Eye (tissue), 1 donor: ENCODE data around the gene ATG16L1.

Experiments
- DNase-seq: peaks from one replicate; pipeline ENCODE4 v3.0.0-alpha.2; 2015

ATG16L1 gene

DNA sequence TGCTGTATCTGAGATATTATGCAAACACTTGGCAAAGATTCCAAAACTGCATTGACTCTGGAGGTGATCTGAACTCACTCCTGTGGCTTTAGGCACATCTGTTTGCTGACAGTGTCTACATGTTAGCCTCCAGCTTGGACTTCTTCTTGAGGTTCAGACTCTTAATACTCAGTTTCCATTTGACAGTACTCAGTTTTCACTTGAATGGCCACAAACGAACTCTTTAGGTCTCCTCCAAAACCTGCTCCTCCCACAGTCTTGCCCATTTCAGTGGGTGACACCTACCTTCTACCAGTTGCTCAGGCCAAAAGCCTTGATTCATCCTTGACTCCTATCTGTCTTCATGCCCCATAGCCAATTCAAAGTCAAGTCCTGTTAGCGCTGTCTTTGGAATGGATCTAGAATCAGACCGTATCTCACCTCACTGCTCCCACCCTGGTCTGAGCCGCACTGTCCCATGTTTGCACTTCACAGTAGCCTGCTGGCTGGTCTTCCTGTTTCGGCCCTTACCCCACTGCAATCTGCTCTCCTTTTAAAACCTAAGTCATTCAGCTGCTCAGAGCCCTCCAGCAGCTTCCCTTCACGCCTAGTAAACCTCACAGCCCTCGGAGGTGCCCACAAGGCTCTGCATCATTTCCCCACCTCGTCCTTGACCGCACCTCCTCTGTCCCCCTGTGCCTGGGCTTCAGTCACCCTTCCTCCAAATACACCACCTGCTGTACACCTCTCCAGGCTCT, 10.5 kb downstream of the ATG16L1 start:
- no peak for DNase-seq

DNA sequence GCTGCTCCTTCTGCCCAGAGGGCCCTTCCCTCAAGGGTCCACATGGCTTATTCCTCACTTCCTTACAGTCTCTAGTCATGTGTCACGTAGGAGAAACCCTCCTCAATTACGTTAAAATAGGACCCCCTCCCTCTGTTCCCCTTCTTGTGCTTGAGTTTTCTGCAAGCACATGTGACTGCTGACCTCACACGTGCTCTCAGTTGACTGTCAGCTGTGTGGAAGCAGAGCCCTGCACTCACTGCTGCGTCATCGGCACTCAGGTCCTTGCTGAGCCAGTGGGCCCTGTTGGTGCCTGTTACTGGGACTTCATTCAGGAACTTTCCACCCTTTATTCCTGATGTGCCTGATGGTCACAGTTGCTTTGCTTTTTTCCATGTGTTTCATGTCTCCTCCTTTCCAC, 11.1 kb downstream of the ATG16L1 start:
- no peak for DNase-seq

- no peak for DNase-seq
These were observed 11.6 kb downstream of the ATG16L1 start for GRCh38 chr2:233263045-233263570.

DNA sequence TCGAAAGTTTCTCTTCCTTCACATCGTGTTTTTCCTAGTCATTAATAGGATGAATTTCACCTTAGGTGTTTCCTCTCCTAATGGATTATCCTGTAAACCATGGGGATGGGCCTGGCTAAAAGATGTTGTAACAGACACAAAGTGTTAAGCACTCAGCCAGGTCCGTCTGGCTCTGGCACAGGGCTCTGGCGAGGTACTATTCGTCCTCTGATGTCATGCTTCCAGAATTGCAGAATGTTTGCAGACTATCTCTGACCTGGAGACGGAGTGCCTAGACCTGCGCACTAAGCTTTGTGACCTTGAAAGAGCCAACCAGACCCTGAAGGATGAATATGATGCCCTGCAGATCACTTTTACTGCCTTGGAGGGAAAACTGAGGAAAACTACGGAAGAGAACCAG, 13.2 kb downstream of the ATG16L1 start:
- DNase-seq, result no peak

- DNase-seq, result no peak
These were observed 14.5 kb downstream of the ATG16L1 start for GRCh38 chr2:233265899-233266431.

DNA sequence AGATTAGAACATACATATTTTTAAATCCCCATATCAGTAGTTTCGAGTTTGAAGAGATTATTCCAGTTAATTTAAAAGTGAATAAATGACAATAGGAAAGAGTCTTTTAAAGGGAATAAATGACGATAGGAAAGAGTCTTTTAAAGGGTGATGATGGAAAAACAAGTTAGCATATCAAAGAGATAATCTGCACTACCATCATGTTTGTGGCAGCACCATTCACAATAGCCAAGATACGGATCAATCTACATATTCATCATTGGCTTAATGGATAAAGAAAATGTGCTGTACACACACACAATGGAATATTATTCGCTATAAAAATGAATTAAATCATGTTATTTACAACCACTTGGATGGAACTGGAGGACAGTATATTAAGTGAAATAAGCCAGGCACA, 15.0 kb downstream of the ATG16L1 start:
- DNase-seq, result no peak

- no peak for DNase-seq
These were observed 16.2 kb downstream of the ATG16L1 start for GRCh38 chr2:233267516-233268245.

DNA sequence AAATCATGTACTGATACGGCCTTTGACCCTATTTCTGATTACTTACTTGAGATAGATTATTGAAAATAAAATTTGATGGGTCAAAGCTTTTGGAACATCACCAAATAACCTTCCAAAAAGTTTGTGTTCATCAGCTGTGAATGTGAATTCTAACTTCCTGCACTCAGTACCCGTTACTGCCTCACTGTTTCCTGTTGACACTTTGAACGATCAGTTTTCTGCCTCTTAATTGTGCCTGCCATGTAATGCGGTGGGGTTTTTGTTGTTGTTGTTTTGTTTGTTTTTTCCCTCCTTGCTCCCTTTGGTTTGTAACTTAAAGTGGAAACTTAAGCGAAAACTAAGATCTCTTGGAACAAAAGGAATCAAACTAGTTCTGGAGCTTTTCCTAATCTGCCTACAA, 18.9 kb downstream of the ATG16L1 start:
- DNase-seq, result no peak

DNA sequence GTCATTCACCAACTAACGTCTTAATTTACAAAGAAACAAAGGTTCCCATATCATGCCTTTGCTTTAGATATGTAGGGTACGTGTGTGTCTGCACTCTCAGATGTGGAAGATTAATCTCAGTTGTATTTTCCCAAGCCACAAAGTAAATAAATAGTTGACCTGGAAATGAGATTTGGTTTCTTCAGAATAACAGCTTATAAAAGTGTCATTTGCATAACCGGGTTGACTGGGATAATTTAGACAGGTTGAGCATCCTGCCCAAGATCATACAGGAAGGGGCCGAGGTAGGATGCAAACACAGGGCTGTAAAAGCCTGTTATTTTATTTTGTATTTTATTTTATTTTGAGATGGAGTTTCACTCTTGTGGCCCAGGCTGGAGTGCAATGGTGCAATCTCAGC, 19.5 kb downstream of the ATG16L1 start:
- DNase-seq, result no peak

DNA sequence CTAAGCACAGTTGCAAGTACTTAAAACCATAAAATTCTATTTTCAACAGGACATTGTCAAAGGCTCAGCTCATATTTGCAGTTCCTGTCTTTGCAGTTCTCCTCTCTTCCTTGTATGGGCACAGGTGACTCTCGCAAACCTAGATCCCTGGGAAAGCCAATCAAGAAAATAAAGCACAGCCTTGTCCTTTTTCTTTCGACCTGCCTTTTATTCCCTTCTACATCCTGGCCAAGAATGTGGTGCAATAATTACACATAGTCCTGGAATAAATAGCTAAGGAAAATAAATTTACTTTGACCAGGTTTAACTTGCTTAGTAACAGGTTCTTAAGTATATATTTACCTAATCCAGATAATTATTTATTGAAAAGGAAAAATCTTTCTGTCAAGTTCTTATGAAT, 20.2 kb downstream of the ATG16L1 start:
- DNase-seq, result no peak

- no peak for DNase-seq
These were observed 21.6 kb downstream of the ATG16L1 start for GRCh38 chr2:233273120-233273519.

DNA sequence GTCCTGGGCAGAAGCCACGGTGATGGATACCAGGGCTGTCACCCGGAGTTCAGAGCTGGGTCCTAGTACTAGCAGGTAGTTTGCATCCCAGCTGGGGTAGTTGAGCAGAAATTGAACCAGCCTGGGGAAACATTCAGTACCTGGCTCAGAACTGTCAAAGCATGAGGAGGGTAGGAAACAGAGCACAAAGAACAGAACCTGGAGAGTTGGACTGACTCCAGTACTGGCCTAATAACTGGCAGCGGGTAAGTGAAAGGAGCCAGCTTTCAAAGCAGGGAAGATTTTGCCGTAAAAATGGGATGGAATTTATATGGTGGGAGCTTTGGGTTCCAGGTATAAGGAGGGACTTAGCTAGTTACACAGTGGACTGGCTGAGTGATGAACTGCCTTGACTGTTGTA, 23.8 kb downstream of the ATG16L1 start:
- DNase-seq, result no peak

DNA sequence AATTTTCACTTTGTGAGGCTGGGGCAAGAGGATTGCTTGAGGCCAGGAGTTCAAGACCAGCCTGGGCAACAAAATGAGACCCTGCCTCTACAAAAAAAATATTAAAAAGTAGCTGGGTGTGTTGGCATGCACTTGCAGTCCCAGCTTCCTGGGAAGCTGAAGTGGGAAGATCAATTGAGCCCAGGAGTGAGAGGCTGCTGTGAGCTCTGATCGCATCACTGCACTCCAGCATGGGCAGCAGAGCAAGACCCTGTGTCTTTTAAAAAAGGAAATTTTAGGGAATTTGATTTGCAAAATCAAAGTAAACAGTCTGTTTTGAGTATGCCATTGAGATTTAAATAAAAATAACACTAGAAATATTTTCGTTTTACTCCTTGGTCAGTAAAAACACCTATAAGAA, 27.4 kb downstream of the ATG16L1 start:
- no peak for DNase-seq

GRCh38 chr2:233280114-233280693, 28.7 kb downstream of the ATG16L1 start:
- DNase-seq, result no peak

GRCh38 chr2:233281553-233281952, 30.1 kb downstream of the ATG16L1 start:
- no peak for DNase-seq

DNA sequence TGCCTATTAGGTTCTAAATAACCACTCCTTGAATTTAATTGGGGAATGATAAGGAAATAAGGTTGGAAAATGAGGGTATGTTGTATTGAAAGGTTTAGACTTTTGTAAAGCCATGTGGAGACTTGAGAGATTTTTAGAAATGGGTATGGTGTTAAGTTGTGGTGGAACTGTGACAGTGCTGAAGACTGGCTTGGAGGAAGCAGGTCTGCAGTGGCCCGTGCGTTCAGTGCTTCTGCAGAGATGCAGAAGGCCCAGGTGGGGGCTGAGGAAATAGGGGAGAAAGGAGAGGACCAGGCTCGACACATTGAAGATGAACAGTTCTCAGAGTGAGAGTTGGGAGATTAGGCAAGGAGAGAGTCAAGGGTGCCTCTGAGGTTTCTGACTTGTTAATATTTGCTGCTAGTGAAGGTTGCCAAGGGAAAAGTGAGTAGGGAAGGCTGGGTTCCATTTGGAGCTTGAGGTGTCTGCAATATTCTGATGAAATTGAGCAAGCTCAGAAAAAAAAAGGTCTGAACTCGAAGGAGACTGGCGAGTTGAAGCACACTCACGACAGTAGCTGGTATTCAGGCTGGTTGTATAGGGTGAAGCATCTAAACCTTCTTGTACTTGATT, 30.6 kb downstream of the ATG16L1 start:
- DNase-seq, result no peak

DNA sequence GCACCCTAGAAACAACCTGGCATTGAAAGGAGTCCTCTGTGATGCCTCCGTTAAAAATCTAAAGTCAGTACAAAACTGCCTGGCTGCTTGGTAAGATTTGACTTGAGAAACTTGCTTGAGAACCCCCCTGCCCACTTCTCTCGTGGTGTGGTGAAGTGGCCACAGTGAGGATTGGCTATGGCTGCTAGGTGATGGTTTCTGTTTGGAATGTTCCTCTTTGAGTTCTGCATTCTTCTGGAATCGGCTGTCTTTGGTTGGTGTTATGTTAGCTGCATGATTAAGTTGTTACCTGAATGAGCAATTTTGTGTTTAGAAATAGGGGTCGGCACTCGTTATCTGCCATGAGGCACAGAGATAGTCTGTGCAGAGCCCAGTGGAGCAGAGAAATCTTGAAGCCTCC, 34.4 kb downstream of the ATG16L1 start:
- no peak for DNase-seq

- DNase-seq, result no peak
These were observed 36.4 kb downstream of the ATG16L1 start for GRCh38 chr2:233287871-233288270.

GRCh38 chr2:233288663-233289062, 37.2 kb downstream of the ATG16L1 start:
- no peak for DNase-seq

GRCh38 chr2:233289648-233290047, 38.2 kb downstream of the ATG16L1 start:
- no peak for DNase-seq

GRCh38 chr2:233290051-233290845, 38.8 kb downstream of the ATG16L1 start:
- DNase-seq, result no peak

- no peak for DNase-seq
These were observed 44.4 kb downstream of the ATG16L1 start for GRCh38 chr2:233295891-233296290.
